H1 (cell line): Measurements from ENCODE around the gene ADCK2. TPM values are rescaled to one million over a fixed set of nuclear protein-coding genes. Genes with fewer than 3 reads are reported as not detected.

ENCODE experiments used
- CBX5 ChIP-seq: fragments of 300-800, 300-1000 bp; sonication (generic); IDR thresholded peaks from 2 replicates; pipeline ENCODE4 v1.7.1; 2016; ENCODE audit warnings: antibody characterized with exemption, low read length, low read depth
- polyA plus RNA-seq, 7 experiments: library from polyadenylated mRNA; depleted of rRNA in 3 of 7; stranded (reverse) in 5 of 7; unstranded in 2 of 7; fragments of >200 nt in 5 of 7; fragments of 200-250 nt in 2 of 7; gene quantifications; 1 replicate in 5 of 7; 2 replicates in 1 of 7; 4 replicates in 1 of 7; pipeline versions ENCODE4 v1.2.1 to v1.2.3, GENCODE V29; 2011 to 2013; ENCODE audit warnings: missing spikeins in 2 of 7, mixed read lengths in 2 of 7
- total RNA-seq: library from RNA; stranded (reverse); fragmentation: NEBNext Ultra II Directional; extraction: Animal tissue kit (Norgen Biotek cat#: 25700); gene quantifications from 2 replicates; pipeline ENCODE4 v1.2.1, GENCODE V29; 2021

Gene ADCK2
- total and polyA plus RNA-seq, 2 of the 8 experiments (the other 6 are each of a cell fraction or from before 2014, with no cell fraction given): 6.9 to 11.7 TPM

DNA sequence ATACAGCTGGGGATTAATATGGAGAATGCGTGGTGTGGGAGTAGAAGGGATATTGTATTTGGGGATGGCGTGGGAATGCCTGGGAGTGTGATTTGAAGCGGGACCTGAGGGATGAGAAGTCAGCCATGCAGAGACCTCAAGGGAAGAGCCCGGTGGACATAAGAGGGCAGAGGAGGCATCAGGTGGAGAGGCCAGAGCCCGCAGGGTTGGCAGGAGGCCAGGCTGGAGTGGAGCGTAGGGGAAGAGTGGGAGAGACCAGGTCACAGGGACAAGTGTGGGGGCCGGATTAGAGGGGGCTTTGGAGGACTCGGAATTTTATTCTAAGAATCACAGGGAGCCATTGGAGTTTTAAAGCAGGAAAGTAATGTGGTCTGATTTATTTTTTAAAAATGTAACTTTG, 25.7 kb downstream of the ADCK2 start (continued):
- no peak for TF ChIP-seq CBX5
- TF ChIP-seq, all 59 proteins: peak for 0
